Left lobe of liver (tissue), 2 donors: Measurements from ENCODE around the gene CHRM2. TPM values are rescaled to one million over a fixed set of nuclear protein-coding genes. Genes with fewer than 3 reads are reported as not detected.

Source experiments
- ATAC-seq: fragments of 200-7000 bp; cut with Tn5 transposase; one replicate; pipeline ENCODE4 v1.9.1; 2020; ENCODE audit warnings: mild to moderate bottlenecking, moderate library complexity
- DNase-seq: peaks from one replicate; pipeline ENCODE4 v3.0.0-alpha.2; 2020; ENCODE audit warnings: low spot score
- total RNA-seq: library from RNA; stranded (reverse); gene quantifications from one replicate; pipeline ENCODE4 v1.2.1, GENCODE V29; 2021
- donor health status: DM: no; HTN: no; CAD: no; lungs with moderate emphysema.
- donor health status: DM: no; HTN: yes; CAD: no.

The CHRM2 gene
- total RNA-seq, 1 donor from 2014 or later: 0.96 TPM

GRCh38 chr7:137017221-137017620 is 148.8 kb downstream of the CHRM2 start:
- ATAC-seq: no peak
- no peak for DNase-seq

- ATAC-seq: no peak
- DNase-seq: no peak
Measured at GRCh38 chr7:137018468-137018867, 150.0 kb downstream of the CHRM2 start.

GRCh38 chr7:137020351-137020750 is 151.9 kb downstream of the CHRM2 start:
- no peak for DNase-seq
- ATAC-seq: no peak

- ATAC-seq: no peak
Measured at GRCh38 chr7:137025469-137026175, 157.2 kb downstream of the CHRM2 start.

GRCh38 chr7:137026176-137026500 is 157.7 kb downstream of the CHRM2 start:
- DNase-seq: no peak
- no peak for ATAC-seq

More at GRCh38 chr7:137025469-137026175, 157.2 kb downstream of the CHRM2 start:
- DNase-seq: no peak

GRCh38 chr7:137032436-137032835 is 164.0 kb downstream of the CHRM2 start:
- DNase-seq: no peak
- ATAC-seq: no peak

- DNase-seq: no peak
- ATAC-seq: no peak
Measured at GRCh38 chr7:137036768-137037167, 168.3 kb downstream of the CHRM2 start.

GRCh38 chr7:137038706-137039105 is 170.3 kb downstream of the CHRM2 start:
- no peak for ATAC-seq
- DNase-seq: no peak

- DNase-seq (no peak), ATAC-seq (no peak)
Measured at GRCh38 chr7:137040745-137041144, 172.3 kb downstream of the CHRM2 start.

GRCh38 chr7:137045573-137045972 is 177.1 kb downstream of the CHRM2 start:
- ATAC-seq (no peak), DNase-seq (no peak)

GRCh38 chr7:137069249-137069963 is 201.0 kb downstream of the CHRM2 start:
- DNase-seq: no peak
- ATAC-seq: peak; percentile 70
